IPS-15b (cell line): ENCODE measurements around the gene FIBP.

ENCODE experiments used
- H3K27me3 ChIP-seq: one replicate; pipeline ENCODE4 v1.6.1; 2013; ENCODE audit warnings: low read length; ENCODE audit not compliant: control insufficient read depth, insufficient read depth
- H3K36me3 ChIP-seq: one replicate; pipeline ENCODE4 v1.6.1; 2013; ENCODE audit warnings: low read length; ENCODE audit not compliant: control insufficient read depth, insufficient read depth
- H3K4me1 ChIP-seq: one replicate; pipeline ENCODE4 v1.6.1; 2013; ENCODE audit warnings: mild to moderate bottlenecking, low read length; ENCODE audit not compliant: control insufficient read depth, insufficient read depth
- H3K4me3 ChIP-seq: one replicate; pipeline ENCODE4 v1.5.1; 2013; ENCODE audit warnings: low read depth, low read length
- H3K9ac ChIP-seq: one replicate; pipeline ENCODE4 v1.6.1; 2013; ENCODE audit warnings: low read depth, mild to moderate bottlenecking, low read length
- H3K9me3 ChIP-seq: one replicate; pipeline ENCODE4 v1.6.1; 2013; ENCODE audit warnings: mild to moderate bottlenecking, low read length; ENCODE audit not compliant: control insufficient read depth, insufficient read depth

Gene FIBP

GRCh38 chr11:65919573-65920371, 31.5 kb upstream of the FIBP start:
- no peaks in the 10 kb centered on the region for H3K9me3 ChIP-seq
- no peaks in the 10 kb centered on the region for H3K27me3 ChIP-seq
- H3K4me3 ChIP-seq: peak overlapping the region; percentile 62
- peak overlapping the region; percentile 37 for H3K9ac ChIP-seq
- H3K36me3 ChIP-seq: peaks cover 9% of the 10 kb centered on the region
- H3K4me1 ChIP-seq: peaks cover 2% of the 10 kb centered on the region

DNA sequence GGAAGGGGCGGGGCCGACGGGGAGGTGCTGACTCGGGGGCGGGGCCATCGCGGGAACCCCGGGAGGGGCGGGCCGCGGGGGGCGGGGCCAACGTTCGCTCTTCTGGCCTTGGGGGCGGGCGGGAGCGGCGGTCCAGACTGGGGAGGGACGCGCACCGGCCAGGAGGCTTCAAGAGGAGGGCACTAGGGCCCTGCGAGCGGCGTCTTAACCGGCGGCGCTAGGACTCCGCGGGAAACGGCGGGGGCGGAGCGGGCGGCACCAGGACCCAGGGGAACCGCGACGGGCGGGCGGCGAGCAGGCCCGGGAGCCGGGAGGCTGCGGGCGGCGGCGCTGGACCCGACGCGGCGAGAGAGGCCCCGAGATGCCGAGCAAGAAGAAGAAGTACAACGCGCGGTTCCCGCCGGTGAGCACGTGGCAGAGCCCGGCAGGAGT, 30.9 kb upstream of the FIBP start, which contains the start of gene DRAP1:
Gene DRAP1 (plus strand): TSS at position 286 of the 432 bp plus-strand sequence. CDS start 76 bp downstream, at position 362.
- H3K9ac ChIP-seq: peak within 1 kb of the TSS; percentile 88
- H3K4me3 ChIP-seq: peak within 1 kb of the TSS; percentile 89
- no peaks in the 10 kb centered on the region for H3K27me3 ChIP-seq
- peaks cover 9% of the 10 kb centered on the region for H3K36me3 ChIP-seq
- H3K9me3 ChIP-seq: no peaks in the 10 kb centered on the region
- peaks cover 2% of the 10 kb centered on the region for H3K4me1 ChIP-seq

GRCh38 chr11:65918211-65919140, 30.2 kb upstream of the FIBP start, which contains the start of gene C11orf68:
C11orf68 (minus strand) TSS chr11:65919062; CDS start chr11:65919031, 31 bp downstream.
- peak within 1 kb of the TSS; percentile 88 for H3K9ac ChIP-seq
- no peaks in the 10 kb centered on the region for H3K9me3 ChIP-seq
- peaks cover 2% of the 10 kb centered on the region for H3K4me1 ChIP-seq

GRCh38 chr11:65917434-65918210, 29.4 kb upstream of the FIBP start:
- Histone ChIP-seq H3K4me1 (peaks cover 2% of the 10 kb centered on the region), H3K36me3 (peaks cover 9% of the 10 kb centered on the region), H3K4me3 (peak overlapping the region; percentile 89), H3K9ac (no peak overlapping the region), H3K9me3 (no peaks in the 10 kb centered on the region), H3K27me3 (no peaks in the 10 kb centered on the region)

More at GRCh38 chr11:65918211-65919140, 30.2 kb upstream of the FIBP start, which contains the start of gene C11orf68:
- Histone ChIP-seq H3K27me3 (no peaks in the 10 kb centered on the region), H3K4me3 (peak within 1 kb of the TSS; percentile 89), H3K36me3 (peaks cover 9% of the 10 kb centered on the region)

DNA sequence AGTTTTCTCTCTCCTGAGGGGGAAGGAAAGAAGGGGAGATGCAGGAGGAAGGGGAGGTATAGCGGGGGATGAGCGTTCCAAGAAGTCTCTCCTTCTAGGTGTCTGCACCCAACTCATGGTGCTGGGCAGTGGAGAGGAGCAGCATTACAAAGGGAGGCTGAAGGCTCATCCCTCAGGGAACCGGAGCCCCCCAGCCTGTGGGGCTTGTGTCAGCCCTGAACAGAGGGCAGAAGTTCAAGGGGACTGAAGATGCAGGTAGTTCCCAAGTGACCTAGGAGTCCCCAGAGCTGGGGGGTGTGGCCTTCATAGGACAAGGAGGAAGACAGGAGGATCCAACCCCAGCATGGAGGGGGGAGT, 28.8 kb upstream of the FIBP start:
- Histone ChIP-seq H3K9me3 (no peaks in the 10 kb centered on the region), H3K9ac (no peak overlapping the region), H3K4me3 (no peak overlapping the region), H3K27me3 (no peaks in the 10 kb centered on the region), H3K36me3 (peaks cover 4% of the 10 kb centered on the region), H3K4me1 (peaks cover 2% of the 10 kb centered on the region)

DNA sequence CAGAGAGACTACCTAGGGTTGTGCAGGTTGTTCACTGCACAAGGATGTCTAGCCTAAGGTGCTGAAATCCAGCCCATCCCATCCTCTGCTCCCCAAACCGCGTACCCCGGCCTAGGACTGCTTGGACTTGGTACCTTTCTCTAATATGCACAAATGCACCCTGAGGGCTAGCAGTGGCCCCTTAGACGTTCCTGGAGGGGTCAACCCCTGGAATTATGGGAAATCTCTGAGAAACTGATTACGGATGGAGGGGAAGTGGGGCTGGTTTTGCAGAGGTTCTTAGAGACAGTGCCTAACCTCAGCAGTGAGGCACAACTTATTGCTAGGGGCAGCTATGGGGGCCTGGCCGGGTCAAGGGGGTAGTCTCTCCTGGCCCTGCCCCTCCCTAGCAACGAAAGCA, 28.1 kb upstream of the FIBP start:
- Histone ChIP-seq H3K27me3 (no peaks in the 10 kb centered on the region), H3K4me1 (peaks cover 2% of the 10 kb centered on the region), H3K4me3 (no peak overlapping the region), H3K9me3 (no peaks in the 10 kb centered on the region), H3K9ac (no peak overlapping the region), H3K36me3 (peaks cover 3% of the 10 kb centered on the region)

GRCh38 chr11:65915821-65916251, 27.6 kb upstream of the FIBP start:
- no peaks in the 10 kb centered on the region for H3K9me3 ChIP-seq
- no peak overlapping the region for H3K9ac ChIP-seq
- H3K4me3 ChIP-seq: no peak overlapping the region
- H3K4me1 ChIP-seq: peaks cover 2% of the 10 kb centered on the region
- no peaks in the 10 kb centered on the region for H3K27me3 ChIP-seq
- H3K36me3 ChIP-seq: no peaks in the 10 kb centered on the region

- H3K36me3 ChIP-seq: no peaks in the 10 kb centered on the region
- H3K4me3 ChIP-seq: no peak overlapping the region
- H3K27me3 ChIP-seq: no peaks in the 10 kb centered on the region
- H3K9me3 ChIP-seq: no peaks in the 10 kb centered on the region
- H3K4me1 ChIP-seq: peaks cover 2% of the 10 kb centered on the region
- H3K9ac ChIP-seq: no peak overlapping the region
Observed at GRCh38 chr11:65915101-65915820, 27.0 kb upstream of the FIBP start.

GRCh38 chr11:65912845-65913244, 24.6 kb upstream of the FIBP start:
- Histone ChIP-seq H3K27me3 (peaks cover 10% of the 10 kb centered on the region), H3K4me1 (no peaks in the 10 kb centered on the region), H3K4me3 (no peak overlapping the region), H3K36me3 (no peaks in the 10 kb centered on the region), H3K9ac (no peak overlapping the region), H3K9me3 (no peaks in the 10 kb centered on the region)

DNA sequence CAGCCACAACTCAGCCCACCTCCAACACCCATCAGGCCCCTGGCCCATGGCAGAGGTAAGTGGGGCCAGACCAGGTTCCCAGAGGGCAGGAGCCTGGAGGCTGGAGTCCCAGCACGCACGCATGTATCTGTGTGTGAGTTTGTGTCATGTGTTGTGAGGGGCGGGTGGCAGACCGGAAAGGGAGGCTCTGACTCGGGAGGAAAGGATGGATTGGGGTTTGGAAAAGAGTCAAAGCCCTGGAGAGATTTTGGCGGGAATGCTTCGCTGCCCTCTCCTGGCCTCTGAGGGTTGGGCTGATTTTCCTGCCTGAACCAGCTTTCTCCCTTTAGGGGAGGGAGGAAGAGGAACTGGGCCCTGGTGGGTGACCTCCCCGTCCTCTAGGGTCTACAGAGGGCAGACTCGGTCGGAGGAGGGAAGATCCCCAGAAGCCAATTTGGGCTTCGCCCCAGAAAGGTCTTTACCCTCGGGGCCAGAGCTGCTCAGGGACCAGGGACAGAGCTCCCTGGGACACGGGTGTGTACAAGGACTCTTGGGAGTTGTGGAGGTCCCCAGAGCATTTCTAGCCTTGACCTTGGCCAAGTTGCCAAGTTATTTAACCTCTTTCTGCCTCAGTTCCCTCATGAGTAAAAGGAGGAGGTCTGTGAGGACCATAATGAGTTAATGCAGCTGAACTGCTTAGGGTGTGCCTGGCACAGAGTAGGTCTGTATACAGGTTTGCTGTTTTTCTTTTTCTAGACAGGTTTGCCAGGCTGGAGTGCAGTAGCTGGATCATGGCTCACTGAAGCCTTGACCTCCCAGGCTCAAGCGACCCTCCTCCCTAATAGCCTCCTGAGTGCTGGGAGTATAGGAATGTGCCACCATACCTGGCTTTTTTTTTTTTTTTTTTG, 23.7 kb upstream of the FIBP start:
- H3K9me3 ChIP-seq: no peaks in the 10 kb centered on the region

More for the DNA sequence above, 23.7 kb upstream of the FIBP start:
- no peaks in the 10 kb centered on the region for H3K36me3 ChIP-seq
- peak overlapping the region; percentile 20 for H3K9ac ChIP-seq
- H3K27me3 ChIP-seq: peaks cover 13% of the 10 kb centered on the region
- H3K4me1 ChIP-seq: no peaks in the 10 kb centered on the region
- no peak overlapping the region for H3K4me3 ChIP-seq
